HCT116 (cell line): ENCODE results near the gene MLC1. TPM values are rescaled to one million over a fixed set of nuclear protein-coding genes. Genes with fewer than 3 reads are reported as not detected.

Experiments
- ATAC-seq: fragments of 200-7000 bp; cut with Tn5 transposase; 2 replicates; pipeline ENCODE4 v1.9.1; 2020; ENCODE audit warnings: mild to moderate bottlenecking, moderate library complexity
- BruUV-seq: library from RNA; stranded (reverse); fragments of 400-500 nt; replicated peaks from 2 replicates; lab custom pipeline; 2021; lab: Mats Ljungman, UMichigan
- CTCF ChIA-PET: fragments of 300-600 bp; sonication (Branson Sonifier 250); formaldehyde crosslinking; loops from one replicate; lab custom pipeline; 2021; ENCODE audit warnings: antibody characterized with exemption; lab: Charles Lee
- POLR2A ChIA-PET: fragments of 300-600, 350-600 bp; sonication (Branson Sonifier 250); formaldehyde crosslinking; loops from one replicate; lab custom pipeline; 2021; ENCODE audit warnings: antibody characterized with exemption; lab: Charles Lee
- RAD21 ChIA-PET, 2 experiments: fragments of 300-600 bp; sonication (Branson Sonifier 250); formaldehyde crosslinking; loops; one replicate each; lab custom pipeline; 2023; ENCODE audit warnings: low total read pairs in 2 of 2; ENCODE audit not compliant: uncharacterized antibody in 2 of 2, unreplicated experiment in 2 of 2, low non-redundant PET in 1 of 2; lab: Charles Lee
- DNase-seq: peaks from one replicate; pipeline ENCODE4 v3.0.0-alpha.2; 2010; ENCODE audit warnings: low read depth, low spot score
- H2AFZ ChIP-seq: fragments of 200-600 bp; shearing (Covaris generic), sonication (generic); 2 replicates; pipeline ENCODE4 v1.6.1; 2017; ENCODE audit warnings: low read depth, mixed run types, mixed read lengths, antibody characterized with exemption, low read length; ENCODE audit not compliant: poor library complexity, severe bottlenecking
- H3K27ac ChIP-seq: 2 replicates; pipeline ENCODE4 v1.5.1; 2012; ENCODE audit warnings: low read depth, low read length
- H3K27me3 ChIP-seq: fragments of 200-600 bp; sonication (generic); 2 replicates; pipeline ENCODE4 v1.6.1; 2016; ENCODE audit warnings: mixed run types, low read length, mixed read lengths; ENCODE audit not compliant: insufficient read depth
- H3K36me3 ChIP-seq, 2 experiments: fragments of 200-500 bp in 1 of 2; fragments of 200-600 bp in 1 of 2; sonication (Bioruptor generic) in 1 of 2; sonication (generic) in 1 of 2; 2 replicates each; pipeline versions ENCODE4 v1.5.1 to v1.6.1; 2014 to 2016; ENCODE audit warnings: low read length in 2 of 2, inconsistent platforms in 1 of 2, mixed read lengths in 1 of 2, mixed run types in 1 of 2; ENCODE audit not compliant: insufficient read depth in 2 of 2, control insufficient read depth in 1 of 2
- H3K4me1 ChIP-seq, 2 experiments: fragments of 200-600 bp in 1 of 2; sonication (generic) in 1 of 2; 2 replicates each; pipeline versions ENCODE4 v1.5.1 to v1.6.1; 2012 to 2017; ENCODE audit warnings: low read length in 2 of 2, inconsistent platforms in 1 of 2, mild to moderate bottlenecking in 1 of 2, mixed read lengths in 1 of 2, mixed run types in 1 of 2, moderate library complexity in 1 of 2; ENCODE audit not compliant: insufficient read depth in 2 of 2, control insufficient read depth in 1 of 2
- H3K4me2 ChIP-seq: fragments of 200-600 bp; sonication (generic); 2 replicates; pipeline ENCODE4 v1.6.1; 2017; ENCODE audit warnings: mixed run types, low read length, mixed read lengths
- H3K4me3 ChIP-seq, 2 experiments: fragments of 200-600 bp in 1 of 2; sonication (generic) in 1 of 2; replicated peaks in 1 of 2; 2 replicates each; pipeline ENCODE4 v1.5.1; 2011 to 2016; ENCODE audit warnings: low read length in 2 of 2, control low read depth in 1 of 2, low read depth in 1 of 2, mild to moderate bottlenecking in 1 of 2, mixed read lengths in 1 of 2, mixed run types in 1 of 2
- H3K79me2 ChIP-seq: fragments of 200-600 bp; sonication (generic); 2 replicates; pipeline ENCODE4 v1.6.1; 2017; ENCODE audit warnings: mild to moderate bottlenecking, mixed run types, low read length, moderate library complexity, mixed read lengths; ENCODE audit not compliant: insufficient read depth
- H3K9ac ChIP-seq: fragments of 200-600 bp; sonication (generic); 2 replicates; pipeline ENCODE4 v1.6.1; 2016; ENCODE audit warnings: low read length, mixed read lengths
- H3K9me2 ChIP-seq: fragments of 200-600 bp; sonication (generic), shearing (Covaris generic); 2 replicates; pipeline ENCODE4 v1.6.1; 2017; ENCODE audit warnings: mixed run types, mild to moderate bottlenecking, moderate library complexity; ENCODE audit not compliant: insufficient read depth
- H3K9me3 ChIP-seq, 2 experiments: fragments of 200-500 bp in 1 of 2; fragments of 200-600 bp in 1 of 2; sonication (Bioruptor generic) in 1 of 2; sonication (generic) in 1 of 2; 2 replicates each; pipeline ENCODE4 v1.6.1; 2014 to 2017; ENCODE audit warnings: low read length in 2 of 2, mixed read lengths in 2 of 2, inconsistent platforms in 1 of 2, low read depth in 1 of 2, mild to moderate bottlenecking in 1 of 2, mixed run types in 1 of 2, moderate library complexity in 1 of 2; ENCODE audit not compliant: control insufficient read depth in 1 of 2, insufficient read depth in 1 of 2
- H4K20me1 ChIP-seq: fragments of 200-600 bp; sonication (generic), shearing (Covaris generic); 2 replicates; pipeline ENCODE4 v1.6.1; 2017; ENCODE audit warnings: mixed run types, mild to moderate bottlenecking, moderate library complexity; ENCODE audit not compliant: insufficient read depth
- ELF1 ChIP-seq: IDR thresholded peaks from 2 replicates; pipeline ENCODE4 v1.6.1; 2012; ENCODE audit warnings: low read depth, borderline replicate concordance
- POLR2A ChIP-seq: IDR thresholded peaks from 2 replicates; pipeline ENCODE4 v1.7.0; 2011; ENCODE audit warnings: borderline replicate concordance; ENCODE audit not compliant: insufficient read depth, insufficient read length; ENCODE audit errors: extremely low read depth
- SIN3A ChIP-seq: IDR thresholded peaks from 2 replicates; pipeline ENCODE4 v1.6.1; 2012; ENCODE audit warnings: low read depth
- SRF ChIP-seq: IDR thresholded peaks from 2 replicates; pipeline ENCODE4 v1.6.1; 2012; ENCODE audit warnings: low read depth
- YY1 ChIP-seq: IDR thresholded peaks from 2 replicates; pipeline ENCODE4 v1.6.1; 2011; ENCODE audit warnings: low read length, low read depth, moderate library complexity, mild to moderate bottlenecking; ENCODE audit not compliant: insufficient replicate concordance; ENCODE audit errors: extremely low read depth
- intact Hi-C: fragments of 100-400 bp; cut with micrococcal nuclease; formaldehyde crosslinking; loops from 2 replicates; pipeline ENCODE4 v1.10.0; 2022
- total RNA-seq: library from RNA; stranded (reverse); gene quantifications from one replicate; pipeline ENCODE4 v1.2.1, GENCODE V29; 2021; ENCODE audit not compliant: unreplicated experiment
- TF ChIP-seq, protein P1 (sequence below): IDR thresholded peaks from 2 replicates; pipeline ENCODE4 v1.6.1; 2012
- TF ChIP-seq, protein P2 (sequence below): IDR thresholded peaks from 2 replicates; pipeline ENCODE4 v1.6.1; 2011; ENCODE audit warnings: mild to moderate bottlenecking, low read length, moderate library complexity; ENCODE audit not compliant: insufficient replicate concordance; ENCODE audit errors: extremely low read depth
- TF ChIP-seq, protein P3 (sequence below), 3 experiments: fragments of 200-600 bp in 1 of 3; sonication (generic) in 1 of 3; IDR thresholded peaks in 2 of 3; conservative IDR thresholded peaks in 1 of 3; 2 replicates each; pipeline ENCODE4 v1.5.1; 2012 to 2017; ENCODE audit warnings: low read depth in 2 of 3, low read length in 2 of 3, antibody characterized with exemption in 1 of 3, borderline replicate concordance in 1 of 3, control low read depth in 1 of 3, mild to moderate bottlenecking in 1 of 3, mixed read lengths in 1 of 3, mixed run types in 1 of 3, moderate library complexity in 1 of 3; ENCODE audit not compliant: insufficient read depth in 1 of 3

Gene MLC1
- total RNA-seq, 1 experiment from 2014 or later = not detected

DNA sequence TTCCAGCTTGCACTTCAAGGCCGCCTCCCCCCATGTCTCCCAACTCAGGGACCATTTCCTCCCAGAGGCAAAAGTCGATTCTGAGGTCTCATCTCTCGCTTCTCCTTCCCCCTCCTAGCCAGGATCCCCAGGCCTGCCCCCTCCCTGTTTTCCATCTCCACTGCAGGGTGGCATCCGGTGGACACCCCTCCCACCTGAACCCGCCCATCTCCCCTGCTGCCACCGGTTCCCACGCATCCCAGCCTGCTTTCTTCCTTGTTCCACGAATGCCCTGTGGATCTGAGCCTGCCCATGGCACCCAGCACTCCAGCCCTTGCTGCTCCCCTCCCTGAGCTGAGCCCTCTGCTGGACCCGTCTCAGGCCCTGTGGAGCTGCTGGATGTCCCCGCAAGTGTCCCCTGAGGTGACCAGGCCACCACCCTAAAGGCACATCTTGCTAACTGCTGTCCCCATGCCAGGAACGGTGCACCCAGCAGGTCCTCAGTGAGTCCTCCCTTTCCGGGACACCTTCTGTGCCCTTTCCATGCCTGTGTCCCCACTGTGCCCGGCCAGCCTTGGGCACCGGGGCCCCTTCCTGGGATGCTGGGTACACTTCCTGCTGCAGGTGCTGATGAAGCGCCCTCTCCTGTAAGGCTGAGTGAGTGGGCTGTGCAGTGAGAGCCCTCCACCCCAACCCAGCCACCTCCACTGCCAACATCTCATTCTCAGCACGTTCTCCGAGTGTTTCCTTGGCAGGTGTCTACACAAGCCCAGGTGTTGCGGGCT, 73.6 kb downstream of the MLC1 start:
- Histone ChIP-seq H3K4me2 (no peak overlapping the region), H4K20me1 (no peaks in the 10 kb centered on the region), H3K4me1 (peaks cover 0 to 4% of the 10 kb centered on the region in 2 experiments; a peak in 1 of 4 replicates), H3K9me3 (no peaks in the 10 kb centered on the region), H3K36me3 (no peaks in the 10 kb centered on the region), H3K4me3 (no peak overlapping the region), H3K27ac (no peak overlapping the region), H3K27me3 (no peaks in the 10 kb centered on the region), H3K9me2 (no peaks in the 10 kb centered on the region), H3K9ac (no peak overlapping the region), H3K79me2 (no peaks in the 10 kb centered on the region), H2AFZ (no peak overlapping the region)
- ChIA-PET POLR2A (no interaction called here), RAD21 (no interaction called here), CTCF (no interaction called here)
- ATAC-seq (no peak), DNase-seq (no peak)
- intact Hi-C loops = no loop called here
- no TSS peak for BruUV-seq
- TF ChIP-seq ELF1 (no peak), YY1 (no peak), SRF (no peak), POLR2A (no peak), SIN3A (no peak)
- TF ChIP-seq, protein P1, sequence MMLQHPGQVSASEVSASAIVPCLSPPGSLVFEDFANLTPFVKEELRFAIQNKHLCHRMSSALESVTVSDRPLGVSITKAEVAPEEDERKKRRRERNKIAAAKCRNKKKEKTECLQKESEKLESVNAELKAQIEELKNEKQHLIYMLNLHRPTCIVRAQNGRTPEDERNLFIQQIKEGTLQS = no peak
- TF ChIP-seq, protein P2, sequence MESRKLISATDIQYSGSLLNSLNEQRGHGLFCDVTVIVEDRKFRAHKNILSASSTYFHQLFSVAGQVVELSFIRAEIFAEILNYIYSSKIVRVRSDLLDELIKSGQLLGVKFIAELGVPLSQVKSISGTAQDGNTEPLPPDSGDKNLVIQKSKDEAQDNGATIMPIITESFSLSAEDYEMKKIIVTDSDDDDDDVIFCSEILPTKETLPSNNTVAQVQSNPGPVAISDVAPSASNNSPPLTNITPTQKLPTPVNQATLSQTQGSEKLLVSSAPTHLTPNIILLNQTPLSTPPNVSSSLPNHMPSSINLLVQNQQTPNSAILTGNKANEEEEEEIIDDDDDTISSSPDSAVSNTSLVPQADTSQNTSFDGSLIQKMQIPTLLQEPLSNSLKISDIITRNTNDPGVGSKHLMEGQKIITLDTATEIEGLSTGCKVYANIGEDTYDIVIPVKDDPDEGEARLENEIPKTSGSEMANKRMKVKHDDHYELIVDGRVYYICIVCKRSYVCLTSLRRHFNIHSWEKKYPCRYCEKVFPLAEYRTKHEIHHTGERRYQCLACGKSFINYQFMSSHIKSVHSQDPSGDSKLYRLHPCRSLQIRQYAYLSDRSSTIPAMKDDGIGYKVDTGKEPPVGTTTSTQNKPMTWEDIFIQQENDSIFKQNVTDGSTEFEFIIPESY = no peak
- TF ChIP-seq, protein P3, sequence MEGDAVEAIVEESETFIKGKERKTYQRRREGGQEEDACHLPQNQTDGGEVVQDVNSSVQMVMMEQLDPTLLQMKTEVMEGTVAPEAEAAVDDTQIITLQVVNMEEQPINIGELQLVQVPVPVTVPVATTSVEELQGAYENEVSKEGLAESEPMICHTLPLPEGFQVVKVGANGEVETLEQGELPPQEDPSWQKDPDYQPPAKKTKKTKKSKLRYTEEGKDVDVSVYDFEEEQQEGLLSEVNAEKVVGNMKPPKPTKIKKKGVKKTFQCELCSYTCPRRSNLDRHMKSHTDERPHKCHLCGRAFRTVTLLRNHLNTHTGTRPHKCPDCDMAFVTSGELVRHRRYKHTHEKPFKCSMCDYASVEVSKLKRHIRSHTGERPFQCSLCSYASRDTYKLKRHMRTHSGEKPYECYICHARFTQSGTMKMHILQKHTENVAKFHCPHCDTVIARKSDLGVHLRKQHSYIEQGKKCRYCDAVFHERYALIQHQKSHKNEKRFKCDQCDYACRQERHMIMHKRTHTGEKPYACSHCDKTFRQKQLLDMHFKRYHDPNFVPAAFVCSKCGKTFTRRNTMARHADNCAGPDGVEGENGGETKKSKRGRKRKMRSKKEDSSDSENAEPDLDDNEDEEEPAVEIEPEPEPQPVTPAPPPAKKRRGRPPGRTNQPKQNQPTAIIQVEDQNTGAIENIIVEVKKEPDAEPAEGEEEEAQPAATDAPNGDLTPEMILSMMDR (IDR thresholded peaks at IDR 0.05 in 2 of 3, conservative IDR thresholded peaks at IDR 0.05 in 1 of 3; ENCODE audit: borderline replicate concordance in 1 of 3, insufficient read depth in 1 of 3, low read depth in 2 of 3, low read length in 2 of 3) = no peak
